ENCODE data around the gene SKA2.

- TF ChIP-seq CTCF (IDR thresholded peaks at IDR 0.05 in 8 of 11, conservative IDR thresholded peaks at IDR 0.05 in 3 of 11) (no peak), POLR2A (IDR thresholded peaks at IDR 0.05) (no peak), POLR2AphosphoS5 (IDR thresholded peaks at IDR 0.05) (no peak)
Measured at GRCh38 chr17:59094861-59095530, 60.0 kb downstream of the SKA2 start.

Data from spleen (tissue), 7 donors.